HCT116 (cell line): ENCODE measurements around the gene DTD1. TPM values are rescaled to one million over a fixed set of nuclear protein-coding genes. Genes with fewer than 3 reads are reported as not detected.

Experiments
- ATAC-seq: fragments of 200-7000 bp; cut with Tn5 transposase; 2 replicates; pipeline ENCODE4 v1.9.1; 2020; ENCODE audit warnings: mild to moderate bottlenecking, moderate library complexity
- BruUV-seq: library from RNA; stranded (reverse); fragments of 400-500 nt; replicated peaks from 2 replicates; lab custom pipeline; 2021; lab: Mats Ljungman, UMichigan
- CTCF ChIA-PET: fragments of 300-600 bp; sonication (Branson Sonifier 250); formaldehyde crosslinking; loops from one replicate; lab custom pipeline; 2021; ENCODE audit warnings: antibody characterized with exemption; lab: Charles Lee
- POLR2A ChIA-PET: fragments of 300-600, 350-600 bp; sonication (Branson Sonifier 250); formaldehyde crosslinking; loops from one replicate; lab custom pipeline; 2021; ENCODE audit warnings: antibody characterized with exemption; lab: Charles Lee
- RAD21 ChIA-PET, 2 experiments: fragments of 300-600 bp; sonication (Branson Sonifier 250); formaldehyde crosslinking; loops; one replicate each; lab custom pipeline; 2023; ENCODE audit warnings: low total read pairs in 2 of 2; ENCODE audit not compliant: uncharacterized antibody in 2 of 2, unreplicated experiment in 2 of 2, low non-redundant PET in 1 of 2; lab: Charles Lee
- DNase-seq: peaks from one replicate; pipeline ENCODE4 v3.0.0-alpha.2; 2010; ENCODE audit warnings: low read depth, low spot score
- H2AFZ ChIP-seq: fragments of 200-600 bp; shearing (Covaris generic), sonication (generic); 2 replicates; pipeline ENCODE4 v1.6.1; 2017; ENCODE audit warnings: low read depth, mixed run types, mixed read lengths, antibody characterized with exemption, low read length; ENCODE audit not compliant: poor library complexity, severe bottlenecking
- H3K27ac ChIP-seq: 2 replicates; pipeline ENCODE4 v1.5.1; 2012; ENCODE audit warnings: low read depth, low read length
- H3K27me3 ChIP-seq: fragments of 200-600 bp; sonication (generic); 2 replicates; pipeline ENCODE4 v1.6.1; 2016; ENCODE audit warnings: mixed run types, low read length, mixed read lengths; ENCODE audit not compliant: insufficient read depth
- H3K36me3 ChIP-seq, 2 experiments: fragments of 200-500 bp in 1 of 2; fragments of 200-600 bp in 1 of 2; sonication (Bioruptor generic) in 1 of 2; sonication (generic) in 1 of 2; 2 replicates each; pipeline versions ENCODE4 v1.5.1 to v1.6.1; 2014 to 2016; ENCODE audit warnings: low read length in 2 of 2, inconsistent platforms in 1 of 2, mixed read lengths in 1 of 2, mixed run types in 1 of 2; ENCODE audit not compliant: insufficient read depth in 2 of 2, control insufficient read depth in 1 of 2
- H3K4me1 ChIP-seq, 2 experiments: fragments of 200-600 bp in 1 of 2; sonication (generic) in 1 of 2; 2 replicates each; pipeline versions ENCODE4 v1.5.1 to v1.6.1; 2012 to 2017; ENCODE audit warnings: low read length in 2 of 2, inconsistent platforms in 1 of 2, mild to moderate bottlenecking in 1 of 2, mixed read lengths in 1 of 2, mixed run types in 1 of 2, moderate library complexity in 1 of 2; ENCODE audit not compliant: insufficient read depth in 2 of 2, control insufficient read depth in 1 of 2
- H3K4me2 ChIP-seq: fragments of 200-600 bp; sonication (generic); 2 replicates; pipeline ENCODE4 v1.6.1; 2017; ENCODE audit warnings: mixed run types, low read length, mixed read lengths
- H3K4me3 ChIP-seq, 2 experiments: fragments of 200-600 bp in 1 of 2; sonication (generic) in 1 of 2; replicated peaks in 1 of 2; 2 replicates each; pipeline ENCODE4 v1.5.1; 2011 to 2016; ENCODE audit warnings: low read length in 2 of 2, control low read depth in 1 of 2, low read depth in 1 of 2, mild to moderate bottlenecking in 1 of 2, mixed read lengths in 1 of 2, mixed run types in 1 of 2
- H3K79me2 ChIP-seq: fragments of 200-600 bp; sonication (generic); 2 replicates; pipeline ENCODE4 v1.6.1; 2017; ENCODE audit warnings: mild to moderate bottlenecking, mixed run types, low read length, moderate library complexity, mixed read lengths; ENCODE audit not compliant: insufficient read depth
- H3K9ac ChIP-seq: fragments of 200-600 bp; sonication (generic); 2 replicates; pipeline ENCODE4 v1.6.1; 2016; ENCODE audit warnings: low read length, mixed read lengths
- H3K9me2 ChIP-seq: fragments of 200-600 bp; sonication (generic), shearing (Covaris generic); 2 replicates; pipeline ENCODE4 v1.6.1; 2017; ENCODE audit warnings: mixed run types, mild to moderate bottlenecking, moderate library complexity; ENCODE audit not compliant: insufficient read depth
- H3K9me3 ChIP-seq, 2 experiments: fragments of 200-500 bp in 1 of 2; fragments of 200-600 bp in 1 of 2; sonication (Bioruptor generic) in 1 of 2; sonication (generic) in 1 of 2; 2 replicates each; pipeline ENCODE4 v1.6.1; 2014 to 2017; ENCODE audit warnings: low read length in 2 of 2, mixed read lengths in 2 of 2, inconsistent platforms in 1 of 2, low read depth in 1 of 2, mild to moderate bottlenecking in 1 of 2, mixed run types in 1 of 2, moderate library complexity in 1 of 2; ENCODE audit not compliant: control insufficient read depth in 1 of 2, insufficient read depth in 1 of 2
- H4K20me1 ChIP-seq: fragments of 200-600 bp; sonication (generic), shearing (Covaris generic); 2 replicates; pipeline ENCODE4 v1.6.1; 2017; ENCODE audit warnings: mixed run types, mild to moderate bottlenecking, moderate library complexity; ENCODE audit not compliant: insufficient read depth
- CBX3 ChIP-seq: IDR thresholded peaks from 2 replicates; pipeline ENCODE4 v1.6.1; 2012; ENCODE audit warnings: low read depth
- CEBPB ChIP-seq: IDR thresholded peaks from 2 replicates; pipeline ENCODE4 v1.6.1; 2012; ENCODE audit warnings: low read depth
- CTCF ChIP-seq, 3 experiments: fragments of 200-600 bp in 1 of 3; sonication (generic) in 1 of 3; IDR thresholded peaks in 2 of 3; conservative IDR thresholded peaks in 1 of 3; 2 replicates each; pipeline ENCODE4 v1.5.1; 2012 to 2017; ENCODE audit warnings: low read depth in 2 of 3, low read length in 2 of 3, antibody characterized with exemption in 1 of 3, borderline replicate concordance in 1 of 3, control low read depth in 1 of 3, mild to moderate bottlenecking in 1 of 3, mixed read lengths in 1 of 3, mixed run types in 1 of 3, moderate library complexity in 1 of 3; ENCODE audit not compliant: insufficient read depth in 1 of 3
- EGR1 ChIP-seq: IDR thresholded peaks from 2 replicates; pipeline ENCODE4 v1.6.1; 2012; ENCODE audit warnings: low read depth
- ELF1 ChIP-seq: IDR thresholded peaks from 2 replicates; pipeline ENCODE4 v1.6.1; 2012; ENCODE audit warnings: low read depth, borderline replicate concordance
- EZH2 ChIP-seq: fragments of 200-600 bp; sonication (generic); IDR thresholded peaks from 2 replicates; pipeline ENCODE4 v1.6.1; 2017; ENCODE audit warnings: antibody characterized with exemption, mixed run types
- EZH2phosphoT487 ChIP-seq: fragments of 200-600 bp; IDR thresholded peaks from 2 replicates; pipeline ENCODE4 v1.6.1; 2018; ENCODE audit warnings: antibody characterized with exemption, borderline replicate concordance
- FOSL1 ChIP-seq: IDR thresholded peaks from 2 replicates; pipeline ENCODE4 v1.6.1; 2012; ENCODE audit warnings: low read depth
- JUND ChIP-seq: IDR thresholded peaks from 2 replicates; pipeline ENCODE4 v1.6.1; 2012
- POLR2A ChIP-seq: IDR thresholded peaks from 2 replicates; pipeline ENCODE4 v1.7.0; 2011; ENCODE audit warnings: borderline replicate concordance; ENCODE audit not compliant: insufficient read depth, insufficient read length; ENCODE audit errors: extremely low read depth
- POLR2AphosphoS5 ChIP-seq: IDR thresholded peaks from 2 replicates; pipeline ENCODE4 v1.6.1; 2011; ENCODE audit warnings: mild to moderate bottlenecking, low read depth, low read length, moderate library complexity
- SP1 ChIP-seq: IDR thresholded peaks from 2 replicates; pipeline ENCODE4 v1.6.1; 2012; ENCODE audit warnings: low read depth
- SRF ChIP-seq: IDR thresholded peaks from 2 replicates; pipeline ENCODE4 v1.6.1; 2012; ENCODE audit warnings: low read depth
- YY1 ChIP-seq: IDR thresholded peaks from 2 replicates; pipeline ENCODE4 v1.6.1; 2011; ENCODE audit warnings: low read length, low read depth, moderate library complexity, mild to moderate bottlenecking; ENCODE audit not compliant: insufficient replicate concordance; ENCODE audit errors: extremely low read depth
- ZBTB33 ChIP-seq: IDR thresholded peaks from 2 replicates; pipeline ENCODE4 v1.6.1; 2011; ENCODE audit warnings: mild to moderate bottlenecking, low read length, moderate library complexity; ENCODE audit not compliant: insufficient replicate concordance; ENCODE audit errors: extremely low read depth
- ZFX ChIP-seq: fragments of 450-650 bp; IDR thresholded peaks from 2 replicates; pipeline ENCODE4 v1.6.1; 2017
- ZNF274 ChIP-seq: fragments of 200-500 bp; sonication (Bioruptor generic); IDR thresholded peaks from 2 replicates; pipeline ENCODE4 v1.6.1; 2014; ENCODE audit warnings: mild to moderate bottlenecking, low read depth, low read length, inconsistent platforms
- intact Hi-C: fragments of 100-400 bp; cut with micrococcal nuclease; formaldehyde crosslinking; loops from 2 replicates; pipeline ENCODE4 v1.10.0; 2022
- total RNA-seq: library from RNA; stranded (reverse); gene quantifications from one replicate; pipeline ENCODE4 v1.2.1, GENCODE V29; 2021; ENCODE audit not compliant: unreplicated experiment
- TF ChIP-seq, protein P1 (sequence below): IDR thresholded peaks from 2 replicates; pipeline ENCODE4 v1.6.1; 2012

The DTD1 gene
- total RNA-seq, 1 experiment from 2014 or later = 54.5 TPM

GRCh38 chr20:18705490-18705889 lies 117.6 kb downstream of the DTD1 start:
- Histone ChIP-seq H3K4me2 (no peak overlapping the region), H3K9ac (no peak overlapping the region), H4K20me1 (no peaks in the 10 kb centered on the region), H3K9me3 (no peaks in the 10 kb centered on the region), H3K36me3 (no peaks in the 10 kb centered on the region), H3K79me2 (no peaks in the 10 kb centered on the region), H3K4me1 (no peaks in the 10 kb centered on the region), H3K27me3 (no peaks in the 10 kb centered on the region), H3K27ac (no peak overlapping the region), H3K9me2 (no peaks in the 10 kb centered on the region), H3K4me3 (no peak overlapping the region), H2AFZ (no peak overlapping the region)
- no peak for TF ChIP-seq YY1
- no peak for TF ChIP-seq SRF
- TF ChIP-seq, protein P1, sequence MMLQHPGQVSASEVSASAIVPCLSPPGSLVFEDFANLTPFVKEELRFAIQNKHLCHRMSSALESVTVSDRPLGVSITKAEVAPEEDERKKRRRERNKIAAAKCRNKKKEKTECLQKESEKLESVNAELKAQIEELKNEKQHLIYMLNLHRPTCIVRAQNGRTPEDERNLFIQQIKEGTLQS = no peak
- no peak for TF ChIP-seq CBX3
- no peak for TF ChIP-seq ELF1
- no peak for TF ChIP-seq ZFX
- no peak for TF ChIP-seq EZH2
- no peak for TF ChIP-seq CEBPB
- TF ChIP-seq SP1 = no peak
- no peak for TF ChIP-seq POLR2A
- TF ChIP-seq ZNF274 = no peak
- TF ChIP-seq JUND = no peak
- no TSS peak for BruUV-seq
- ChIA-PET POLR2A (no interaction called here), CTCF (no interaction called here), RAD21 (no interaction called here)
- intact Hi-C loops = no loop called here
- DNase-seq (no peak), ATAC-seq (no peak)

GRCh38 chr20:18705910-18706309 lies 118.1 kb downstream of the DTD1 start:
- ChIA-PET RAD21 (no interaction called here), CTCF (no interaction called here), POLR2A (no interaction called here)
- no peaks in the 10 kb centered on the region for H3K4me1 ChIP-seq
- H4K20me1 ChIP-seq = no peaks in the 10 kb centered on the region
- no peaks in the 10 kb centered on the region for H3K9me3 ChIP-seq
- DNase-seq = no peak
- no TSS peak for BruUV-seq
- H3K4me3 ChIP-seq = no peak overlapping the region
- intact Hi-C loops = no loop called here
- H3K9ac ChIP-seq = no peak overlapping the region
- H3K27ac ChIP-seq = no peak overlapping the region
- H2AFZ ChIP-seq = no peak overlapping the region
- no peaks in the 10 kb centered on the region for H3K27me3 ChIP-seq
- no peak overlapping the region for H3K4me2 ChIP-seq
- no peaks in the 10 kb centered on the region for H3K9me2 ChIP-seq
- H3K36me3 ChIP-seq = no peaks in the 10 kb centered on the region
- H3K79me2 ChIP-seq = no peaks in the 10 kb centered on the region
- TF ChIP-seq ZBTB33 (no peak), EGR1 (no peak), FOSL1 (no peak), ELF1 (no peak), POLR2AphosphoS5 (no peak), SP1 (no peak), CBX3 (no peak), JUND (no peak), ZFX (no peak), CTCF (IDR thresholded peaks at IDR 0.05 in 2 of 3, conservative IDR thresholded peaks at IDR 0.05 in 1 of 3; ENCODE audit: borderline replicate concordance in 1 of 3, insufficient read depth in 1 of 3, low read depth in 2 of 3, low read length in 2 of 3) (no peak), EZH2 (no peak), EZH2phosphoT487 (no peak)
- TF ChIP-seq, protein P1 = no peak
- ATAC-seq = no peak
